ENCODE measurements around the gene MAST3.
"Not testable (repeated sequence)": the region's sequence is repeated elsewhere in the genome, so short reads cannot be mapped to it uniquely, and the experiment has no call there.

- TF ChIP-seq, protein P1, sequence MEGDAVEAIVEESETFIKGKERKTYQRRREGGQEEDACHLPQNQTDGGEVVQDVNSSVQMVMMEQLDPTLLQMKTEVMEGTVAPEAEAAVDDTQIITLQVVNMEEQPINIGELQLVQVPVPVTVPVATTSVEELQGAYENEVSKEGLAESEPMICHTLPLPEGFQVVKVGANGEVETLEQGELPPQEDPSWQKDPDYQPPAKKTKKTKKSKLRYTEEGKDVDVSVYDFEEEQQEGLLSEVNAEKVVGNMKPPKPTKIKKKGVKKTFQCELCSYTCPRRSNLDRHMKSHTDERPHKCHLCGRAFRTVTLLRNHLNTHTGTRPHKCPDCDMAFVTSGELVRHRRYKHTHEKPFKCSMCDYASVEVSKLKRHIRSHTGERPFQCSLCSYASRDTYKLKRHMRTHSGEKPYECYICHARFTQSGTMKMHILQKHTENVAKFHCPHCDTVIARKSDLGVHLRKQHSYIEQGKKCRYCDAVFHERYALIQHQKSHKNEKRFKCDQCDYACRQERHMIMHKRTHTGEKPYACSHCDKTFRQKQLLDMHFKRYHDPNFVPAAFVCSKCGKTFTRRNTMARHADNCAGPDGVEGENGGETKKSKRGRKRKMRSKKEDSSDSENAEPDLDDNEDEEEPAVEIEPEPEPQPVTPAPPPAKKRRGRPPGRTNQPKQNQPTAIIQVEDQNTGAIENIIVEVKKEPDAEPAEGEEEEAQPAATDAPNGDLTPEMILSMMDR (IDR thresholded peaks at IDR 0.05; ENCODE audit: low read depth, low read length, missing input control) = not testable (repeated sequence)
- TF ChIP-seq NR2F2 (IDR thresholded peaks at IDR 0.05); TAF1 (conservative IDR thresholded peaks at IDR 0.05); EGR1 (IDR thresholded peaks at IDR 0.05; ENCODE audit: low read depth in 2 of 2); GABPA (IDR thresholded peaks at IDR 0.05 in 1 of 2, conservative IDR thresholded peaks at IDR 0.05 in 1 of 2); HNF4G (IDR thresholded peaks at IDR 0.05); ATF3 (IDR thresholded peaks at IDR 0.05); REST (IDR thresholded peaks at IDR 0.05); MAX (IDR thresholded peaks at IDR 0.05); JUND (IDR thresholded peaks at IDR 0.05); YY1 (IDR thresholded peaks at IDR 0.05): not testable (repeated sequence)
Measured at GRCh38 chr19:18089096-18089541, 8.5 kb upstream of the MAST3 start.

Data from liver (tissue), 3 donors.